GM19395 (cell line): ENCODE data around the gene CHST8.

ENCODE experiments used
- ATAC-seq: cut with Tn5 transposase; IDR thresholded peaks from one replicate; pipeline ENCODE4 v1.9.1; 2021; ENCODE audit warnings: mild to moderate bottlenecking, moderate library complexity; ENCODE audit not compliant: unreplicated experiment

The CHST8 gene

DNA sequence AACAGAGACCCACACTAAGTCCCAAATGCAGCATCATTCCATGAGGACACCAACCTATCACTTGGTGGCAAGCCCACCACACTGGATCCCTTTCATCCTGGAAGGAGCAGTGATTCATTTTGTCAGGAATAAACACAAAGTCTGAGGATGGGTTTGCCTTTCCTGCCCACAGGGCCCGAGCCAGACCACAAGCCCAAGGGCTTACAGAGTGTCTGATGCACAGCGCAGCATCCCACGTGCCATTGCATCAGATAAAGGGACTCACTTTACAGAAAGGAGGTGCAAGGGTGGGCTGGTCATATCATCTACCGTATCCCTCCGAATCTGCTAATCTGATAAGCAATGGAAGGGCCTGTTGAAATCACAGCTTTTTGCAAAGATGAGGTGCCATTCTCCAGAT is 162.7 kb downstream of the CHST8 start:
- no peak for ATAC-seq

DNA sequence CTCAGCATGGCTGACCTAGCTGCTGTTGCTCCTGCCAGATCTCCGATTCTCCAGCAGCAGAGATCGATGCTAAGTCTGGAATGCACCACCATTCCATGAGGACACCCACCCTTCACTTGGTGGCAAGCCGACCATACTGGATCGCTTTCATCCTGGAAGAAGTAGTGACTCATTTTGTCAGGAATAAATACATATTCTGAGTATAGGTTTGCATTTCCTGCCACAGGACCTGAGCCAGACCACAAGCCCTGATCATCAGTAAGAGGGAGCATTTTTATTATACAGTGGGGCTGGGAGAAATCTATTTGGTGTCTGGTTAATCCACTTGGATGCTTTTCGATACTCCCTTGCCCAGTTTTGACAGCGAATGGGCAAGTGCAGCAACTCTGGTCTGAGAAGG is 164.0 kb downstream of the CHST8 start:
- no peak for ATAC-seq

DNA sequence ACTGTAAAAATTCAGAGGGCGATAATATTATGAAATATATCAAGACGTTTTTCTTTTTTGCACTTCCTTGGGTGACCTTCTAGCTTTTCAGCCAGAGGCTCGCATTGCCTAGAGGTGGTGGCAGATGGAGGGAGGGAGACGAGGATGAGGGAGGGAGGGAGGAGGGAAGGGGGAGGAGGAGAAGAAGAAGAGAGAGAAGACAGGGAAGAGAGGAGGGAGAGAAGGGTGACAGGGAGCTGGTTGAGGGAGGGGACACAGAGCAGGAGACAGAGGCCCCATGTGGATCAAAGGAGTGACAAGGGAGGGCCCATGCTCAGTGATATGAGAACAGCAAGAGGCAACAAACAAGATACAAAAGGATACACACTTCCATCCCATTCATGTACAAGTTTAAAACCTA is 166.9 kb downstream of the CHST8 start:
- ATAC-seq = no peak

DNA sequence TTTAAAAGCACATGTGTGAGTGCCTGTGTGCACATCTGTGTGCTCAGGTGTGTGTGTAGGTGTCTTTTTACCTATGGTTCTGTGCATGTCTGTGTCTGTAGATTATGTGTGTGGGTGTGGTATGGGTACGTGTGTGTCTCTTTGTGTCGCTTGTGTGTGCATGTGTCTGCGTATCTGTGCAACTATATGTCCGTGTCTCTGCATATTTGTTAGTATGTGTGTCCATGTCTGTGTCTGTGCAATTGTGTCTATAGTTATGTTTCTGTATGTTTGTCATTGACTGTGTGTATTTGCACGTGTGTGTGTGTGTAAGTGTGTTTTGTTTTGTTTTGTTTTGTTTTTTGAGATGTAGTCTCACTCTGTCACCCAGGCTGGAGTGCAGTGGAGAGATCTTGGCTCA is 167.6 kb downstream of the CHST8 start:
- ATAC-seq = no peak

DNA sequence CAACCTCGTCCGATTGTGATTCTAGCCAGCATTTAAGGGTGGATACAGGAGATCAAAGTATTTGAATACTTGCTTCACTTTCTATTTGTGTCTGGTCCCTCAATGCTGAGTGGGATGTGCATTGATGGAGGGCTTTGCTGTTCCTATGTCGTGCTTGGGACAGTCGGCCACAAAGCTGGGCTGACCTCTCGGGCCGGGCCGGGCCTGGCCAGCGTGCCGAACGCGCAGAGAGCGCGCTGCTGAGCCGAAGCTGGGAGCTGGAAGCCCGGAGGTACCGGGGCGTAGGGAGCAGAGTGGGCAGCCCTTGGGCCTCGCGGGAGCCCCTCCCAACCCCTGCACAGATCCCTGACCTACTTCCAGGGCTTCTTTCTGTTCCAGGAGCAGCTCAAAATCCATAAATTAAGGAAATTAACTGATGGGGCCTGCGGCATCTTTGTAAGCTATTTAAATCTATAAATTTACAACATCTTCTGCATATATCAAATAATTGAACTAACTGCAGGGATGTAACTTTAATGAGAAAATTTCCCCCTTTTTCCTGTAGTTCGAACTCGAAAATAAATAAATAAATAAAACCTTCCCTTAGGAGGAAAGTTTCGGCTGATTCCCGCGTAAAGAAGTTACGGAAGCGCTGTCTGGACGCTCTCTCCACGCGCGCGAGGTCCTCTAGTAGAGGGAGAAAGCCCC is 173.1 kb downstream of the CHST8 start:
- ATAC-seq = no peak

DNA sequence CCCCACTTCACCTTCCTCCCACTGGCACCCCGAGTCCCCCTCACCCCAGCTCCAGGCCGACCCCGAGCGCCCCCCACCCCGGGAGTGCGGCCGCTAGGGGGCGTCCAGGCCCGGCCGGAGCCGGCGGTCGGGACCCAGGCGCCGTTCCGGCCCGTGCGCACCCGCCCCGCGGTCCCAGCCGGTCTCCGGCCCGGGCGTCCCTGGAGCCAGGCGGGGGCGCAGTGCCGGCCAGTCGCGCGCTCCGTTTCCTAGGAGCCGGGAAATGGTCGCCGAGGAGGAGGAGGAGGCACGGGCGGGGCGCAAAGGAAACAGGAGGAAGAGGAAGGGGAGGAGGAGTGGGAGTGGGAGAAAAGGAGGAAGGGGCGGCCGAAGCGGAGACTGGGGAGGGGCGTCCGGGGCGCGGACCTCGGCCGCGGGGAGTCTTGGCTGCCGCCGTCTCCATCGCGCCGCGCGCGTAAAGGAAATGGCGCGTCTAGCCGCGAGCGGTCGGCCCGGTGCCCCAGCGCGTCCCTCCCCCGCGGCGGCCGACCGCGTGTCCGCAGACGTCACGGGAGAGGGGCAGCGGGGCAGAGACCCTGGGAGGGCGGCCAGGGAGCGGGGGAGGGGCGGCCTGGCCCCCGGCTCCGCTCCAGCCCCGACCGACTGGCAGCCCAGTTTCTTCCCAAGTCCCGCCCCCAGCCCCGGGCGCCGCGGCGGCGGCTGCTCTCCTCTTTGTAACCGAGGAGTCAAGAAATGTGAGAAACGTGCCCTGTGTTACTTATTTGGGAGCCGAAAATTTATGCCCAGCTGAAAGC is 173.8 kb downstream of the CHST8 start:
- ATAC-seq = no peak

DNA sequence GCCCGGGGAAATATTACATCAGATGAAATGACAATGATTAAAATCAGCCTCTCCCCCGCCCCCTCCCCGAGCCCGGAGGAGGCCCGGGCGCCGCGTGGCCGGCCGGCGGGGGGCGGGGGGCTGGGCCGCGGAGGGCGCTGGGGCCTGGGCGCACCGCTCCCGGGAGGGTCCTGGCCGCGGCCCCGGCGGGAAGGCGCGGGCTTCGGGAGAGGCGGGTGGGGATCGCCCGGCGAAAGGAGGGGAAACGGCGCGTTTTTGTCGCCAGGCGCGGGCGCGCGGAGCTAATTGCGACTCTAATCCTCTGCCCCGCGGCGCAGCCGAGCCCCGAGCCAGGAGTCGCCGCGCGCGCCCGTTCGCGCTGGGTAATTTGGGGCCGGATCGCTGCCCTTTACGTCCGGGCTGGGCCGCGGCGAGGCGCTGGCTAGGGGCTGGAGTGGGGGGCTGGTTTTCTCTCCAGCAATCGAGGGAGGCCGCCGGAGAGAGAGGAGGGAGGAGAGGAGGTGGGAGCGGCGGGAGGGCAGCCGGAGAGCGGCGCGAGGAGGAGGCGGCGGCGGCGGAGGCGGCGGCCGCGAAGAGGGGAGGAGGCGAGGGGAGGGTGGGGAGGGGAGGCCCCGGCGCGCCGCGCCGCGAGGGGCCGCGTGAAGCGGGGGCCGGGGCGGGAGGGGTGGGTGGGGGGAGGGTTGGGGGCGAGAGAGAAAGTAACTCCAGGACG is 174.6 kb downstream of the CHST8 start, which contains the start of gene KCTD15:
Gene KCTD15 (plus strand): TSS at position 707 of the 712 bp plus-strand sequence. CDS start 3,585 bp downstream, outside the sequence.
- no peak for ATAC-seq

DNA sequence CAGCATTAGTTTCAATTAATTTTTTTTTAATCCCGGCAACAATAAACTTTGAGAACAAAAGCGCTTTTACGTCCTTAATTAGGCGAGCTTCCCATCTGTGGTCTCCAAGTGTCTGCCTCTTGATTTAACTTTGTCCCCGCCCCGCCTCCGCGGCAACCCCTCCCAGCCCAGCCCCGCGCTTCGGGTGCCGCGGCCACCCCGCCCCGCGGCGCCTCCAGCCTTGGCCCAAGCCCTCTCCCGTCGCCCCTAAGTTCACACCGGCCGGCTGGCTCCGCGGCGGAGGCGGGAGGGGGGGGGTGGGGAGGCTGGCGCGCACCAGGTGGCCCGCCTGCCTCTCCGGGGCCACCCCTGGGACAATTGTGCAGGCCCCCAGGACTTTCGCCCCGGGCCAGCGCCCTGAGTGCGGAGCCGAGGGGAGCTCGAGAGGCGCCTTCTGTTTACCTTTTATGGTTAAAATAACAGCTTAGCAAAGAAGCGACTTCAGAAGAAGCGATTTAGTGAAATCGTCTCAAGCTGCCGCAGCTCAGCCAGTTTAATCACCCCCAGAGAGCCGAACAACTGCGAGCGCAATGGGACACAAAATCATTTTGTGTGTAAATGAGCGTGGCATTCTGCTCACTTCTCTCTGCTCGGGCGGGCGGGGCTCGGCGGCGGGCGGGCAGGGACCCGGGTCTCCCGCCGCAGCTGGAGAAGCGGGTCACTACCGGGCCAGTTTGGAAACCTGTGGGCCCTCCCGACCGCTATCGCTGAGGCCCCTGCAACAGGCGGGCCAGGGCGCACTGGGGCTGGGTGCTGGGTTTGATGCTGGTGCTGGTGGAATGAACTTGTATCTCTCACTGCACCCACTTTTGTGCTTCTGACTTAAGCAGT is 176.3 kb downstream of the CHST8 start:
- no peak for ATAC-seq

DNA sequence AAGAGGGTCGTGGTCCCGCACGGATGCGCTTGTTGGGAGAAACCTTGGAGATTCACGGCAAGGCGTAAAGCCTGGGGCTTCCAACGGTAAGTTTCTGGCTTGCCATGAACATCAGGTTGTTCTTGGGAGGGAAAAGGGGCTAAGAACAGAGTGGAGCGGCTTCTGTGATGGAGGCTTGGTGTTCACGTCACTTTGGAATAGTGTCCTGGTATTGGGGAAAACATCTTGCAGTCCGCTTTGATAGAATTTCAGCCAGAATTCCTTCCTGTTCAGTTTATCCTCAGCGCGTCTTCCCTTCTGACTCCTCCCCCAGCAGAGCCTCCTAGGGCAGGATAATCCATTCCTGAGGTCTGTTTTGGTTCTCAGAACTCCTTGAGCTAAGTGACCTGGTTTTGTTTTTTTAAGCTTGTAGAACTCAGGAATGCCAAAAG is 176.9 kb downstream of the CHST8 start:
- no peak for ATAC-seq

DNA sequence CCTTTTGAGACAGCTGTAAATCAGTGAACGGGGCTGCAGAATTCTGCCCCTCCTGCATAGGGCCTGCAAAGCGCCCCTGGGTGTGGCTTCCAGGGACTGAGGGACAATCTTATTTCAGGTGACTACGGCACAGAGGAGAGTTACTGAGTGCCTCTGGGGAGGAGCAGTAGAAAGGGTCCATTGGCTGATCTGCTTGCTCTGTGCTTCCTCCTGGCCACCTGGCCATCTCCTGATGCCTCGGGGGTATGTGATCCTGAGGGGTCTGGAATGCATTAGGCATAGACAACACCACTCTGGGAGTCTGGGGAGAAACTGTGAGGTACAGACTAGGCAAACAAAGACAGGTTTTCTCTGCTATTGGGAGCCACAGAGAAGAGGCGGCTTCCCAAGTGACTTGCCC is 177.7 kb downstream of the CHST8 start:
- ATAC-seq = no peak

DNA sequence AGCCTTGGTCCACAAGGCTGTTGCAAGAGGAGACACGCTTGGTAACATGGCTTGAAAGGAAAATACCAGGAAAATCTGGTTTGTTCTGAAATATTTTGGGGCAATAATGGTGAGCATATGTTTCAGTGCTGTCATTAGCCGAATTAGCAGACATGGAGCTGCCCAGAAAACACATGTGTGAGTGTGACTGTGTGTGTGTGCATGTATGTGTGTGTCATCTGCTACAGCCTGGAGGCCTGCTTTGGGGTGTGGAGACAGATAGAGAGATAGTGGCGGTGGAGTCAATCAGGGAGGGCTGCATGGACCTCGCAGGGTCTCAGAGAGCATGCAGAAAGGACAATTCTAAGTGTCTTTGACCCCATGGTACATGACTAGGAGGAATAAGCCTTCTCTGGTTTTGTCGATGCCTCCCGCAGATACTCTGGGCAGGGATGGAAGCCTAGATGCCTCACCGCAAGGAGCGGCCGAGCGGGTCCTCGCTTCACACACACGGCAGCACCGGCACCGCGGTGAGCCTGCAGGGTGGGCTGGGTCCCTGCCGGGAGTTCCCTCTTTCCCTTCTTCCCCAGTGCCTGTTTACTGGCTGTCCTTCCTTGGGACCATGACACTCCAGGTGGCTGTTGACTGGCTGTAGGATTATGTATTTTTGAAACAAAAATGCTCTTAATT is 178.4 kb downstream of the CHST8 start:
- ATAC-seq = no peak

DNA sequence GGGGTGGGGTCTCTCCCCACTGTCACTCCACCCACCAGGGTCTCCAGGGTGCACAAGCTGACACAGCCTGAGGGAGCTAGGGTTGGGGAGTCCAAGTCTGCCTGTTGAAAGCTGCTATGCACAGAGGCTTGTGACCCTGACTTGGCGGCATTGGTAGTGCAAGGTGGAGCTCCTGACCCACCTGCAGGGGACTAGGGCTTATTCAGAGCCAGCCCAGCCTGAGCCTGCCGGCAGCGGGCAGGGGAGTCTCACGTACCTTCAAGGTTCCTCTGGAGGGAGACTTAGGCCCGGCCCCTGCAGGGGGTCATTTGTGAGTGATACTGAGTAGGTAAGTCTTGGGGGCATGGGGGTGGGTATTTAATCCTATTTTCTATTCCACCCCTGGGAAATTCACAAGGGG is 179.7 kb downstream of the CHST8 start:
- no peak for ATAC-seq

DNA sequence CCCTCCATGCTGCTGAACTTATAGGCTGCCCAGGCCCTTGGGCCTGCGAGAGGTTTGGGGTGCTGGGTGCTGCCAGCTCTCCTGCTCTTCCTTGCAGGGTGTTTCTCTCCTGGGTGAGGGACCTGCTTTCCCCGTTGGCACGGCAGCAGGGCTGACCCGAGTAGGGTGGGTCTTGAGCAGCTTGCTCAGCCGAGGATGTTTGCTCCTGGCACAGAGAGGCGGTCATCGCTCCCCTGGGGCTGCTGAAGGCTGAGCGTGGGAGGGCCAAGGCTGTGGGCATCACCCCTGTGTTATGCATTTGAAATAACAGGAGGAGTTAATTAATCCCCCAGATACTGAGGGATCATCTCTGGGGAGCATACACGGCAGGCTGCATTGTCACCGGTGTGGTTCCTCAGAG is 180.2 kb downstream of the CHST8 start:
- ATAC-seq = no peak

DNA sequence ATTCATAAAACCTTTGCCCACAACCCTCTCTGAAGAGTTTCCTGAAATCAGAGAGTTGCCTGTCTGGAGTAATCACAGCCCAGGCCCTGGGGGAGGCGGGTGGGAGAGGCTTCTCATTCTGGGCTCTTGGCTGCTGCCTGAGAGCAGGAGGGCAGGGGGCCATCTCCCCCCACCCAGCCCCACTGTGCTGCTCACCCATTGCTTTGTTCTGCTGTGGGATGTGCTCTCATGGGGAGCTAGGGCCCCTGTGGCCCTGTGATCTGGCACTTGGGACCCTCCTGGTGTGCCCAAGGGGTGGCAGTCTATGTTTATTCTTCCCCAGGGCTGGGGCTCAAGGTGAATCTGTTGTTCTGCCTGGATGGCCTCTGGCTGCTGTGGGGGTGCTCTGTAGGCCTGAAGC is 181.0 kb downstream of the CHST8 start:
- ATAC-seq = no peak

DNA sequence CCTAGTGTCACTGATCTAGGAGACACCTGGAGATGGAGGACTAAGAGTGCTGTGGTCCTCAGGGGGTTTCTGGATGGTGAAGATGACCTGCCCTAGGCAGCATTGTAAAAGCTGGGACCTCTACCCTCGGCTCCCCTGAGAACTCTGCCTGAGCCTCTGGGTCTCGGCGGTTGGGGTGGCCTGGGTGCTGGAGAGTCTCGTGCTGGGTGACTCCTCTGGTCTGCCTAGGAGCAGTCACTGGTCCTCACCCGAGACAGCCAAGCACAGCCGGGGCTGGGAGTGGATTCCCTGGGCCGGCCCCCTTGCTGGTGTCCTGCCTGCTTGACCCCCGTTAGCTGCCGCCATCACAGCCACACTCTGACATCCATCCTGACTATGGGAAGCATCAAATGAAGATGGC is 181.6 kb downstream of the CHST8 start:
- ATAC-seq = no peak

DNA sequence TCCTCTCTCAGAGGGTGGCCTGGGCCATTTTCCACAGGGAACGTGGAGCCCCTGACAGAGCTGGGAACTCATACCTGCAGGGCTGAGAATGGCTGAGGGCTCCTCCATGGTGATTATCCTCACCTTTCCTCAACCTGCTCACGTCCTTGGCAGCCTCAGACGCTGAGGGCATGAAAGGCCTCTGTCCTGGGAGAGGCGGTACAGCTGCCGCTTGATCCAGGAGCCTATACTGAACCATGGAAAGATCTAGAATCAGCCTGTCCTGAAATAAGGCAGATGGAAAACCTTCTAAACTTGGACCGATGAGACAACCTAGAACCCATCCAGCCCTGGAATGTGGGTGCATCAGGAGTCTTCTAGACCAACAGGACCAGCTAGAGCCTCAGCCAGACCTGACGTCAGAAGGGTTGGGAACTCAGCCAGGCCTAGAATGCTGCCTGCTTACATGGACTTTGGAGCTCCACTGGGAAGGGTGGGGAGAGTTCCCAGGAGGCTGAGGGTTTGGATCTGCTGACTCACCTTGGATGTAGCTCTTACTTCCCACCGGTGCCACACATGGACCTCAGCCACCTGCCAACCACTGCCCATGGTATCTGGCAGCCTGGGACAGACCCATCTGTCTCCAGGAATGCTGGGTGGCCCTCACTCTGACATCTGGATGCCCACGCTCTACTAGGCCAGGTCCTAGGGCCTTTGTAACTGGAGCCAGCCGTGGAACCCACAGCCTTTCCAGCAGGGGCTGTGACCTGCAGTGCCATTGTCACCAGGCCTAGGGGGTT is 182.5 kb downstream of the CHST8 start:
- ATAC-seq = no peak

DNA sequence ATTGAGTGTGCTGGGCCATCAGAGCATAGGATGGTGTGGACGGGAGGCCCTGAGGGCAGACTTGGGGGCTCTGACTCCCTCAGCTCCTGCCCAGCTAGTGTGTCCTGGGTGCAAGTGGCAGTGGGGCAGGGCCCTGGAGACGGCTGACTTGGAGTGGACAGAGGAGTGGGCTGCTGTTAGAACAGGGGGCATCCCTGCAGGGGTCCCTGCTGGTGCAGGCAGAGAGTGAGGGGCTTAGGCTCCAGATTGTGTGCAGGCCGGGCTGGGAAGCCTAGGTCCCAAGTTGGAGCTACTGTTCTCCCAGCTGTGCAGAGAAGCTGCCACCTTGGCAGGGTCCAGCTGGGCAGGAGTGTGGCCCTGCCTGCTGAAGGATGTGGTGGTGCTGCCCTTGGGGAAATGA is 183.6 kb downstream of the CHST8 start:
- ATAC-seq = no peak

DNA sequence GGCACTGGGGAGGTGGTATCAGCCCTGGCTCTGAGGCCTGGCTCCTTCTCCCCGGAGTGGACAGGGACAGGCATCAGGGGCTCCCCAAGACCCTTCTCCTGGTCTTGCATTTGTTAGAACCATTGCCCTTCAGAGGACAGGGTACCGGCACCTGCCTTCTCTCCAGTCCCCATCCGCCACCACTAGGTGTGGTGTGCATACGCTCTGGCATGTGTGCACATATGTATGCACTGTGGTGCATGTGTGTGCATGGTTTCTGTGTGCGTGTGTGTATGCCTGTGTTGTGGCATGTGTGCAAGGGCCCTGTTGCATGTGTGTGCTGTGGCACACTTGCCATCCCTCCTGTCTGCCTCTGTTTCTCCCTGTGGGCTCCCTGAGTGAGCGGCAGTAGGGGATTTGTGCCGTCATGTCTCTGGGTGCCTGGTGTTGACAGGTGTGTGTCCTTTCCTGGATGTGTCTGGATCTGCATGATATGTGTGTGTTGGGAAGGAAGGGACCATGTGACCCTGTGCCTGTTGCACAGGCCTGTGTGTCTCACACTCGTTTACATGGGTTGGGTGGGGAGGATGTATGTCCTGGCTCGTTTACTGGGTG is 184.2 kb downstream of the CHST8 start:
- ATAC-seq = no peak

DNA sequence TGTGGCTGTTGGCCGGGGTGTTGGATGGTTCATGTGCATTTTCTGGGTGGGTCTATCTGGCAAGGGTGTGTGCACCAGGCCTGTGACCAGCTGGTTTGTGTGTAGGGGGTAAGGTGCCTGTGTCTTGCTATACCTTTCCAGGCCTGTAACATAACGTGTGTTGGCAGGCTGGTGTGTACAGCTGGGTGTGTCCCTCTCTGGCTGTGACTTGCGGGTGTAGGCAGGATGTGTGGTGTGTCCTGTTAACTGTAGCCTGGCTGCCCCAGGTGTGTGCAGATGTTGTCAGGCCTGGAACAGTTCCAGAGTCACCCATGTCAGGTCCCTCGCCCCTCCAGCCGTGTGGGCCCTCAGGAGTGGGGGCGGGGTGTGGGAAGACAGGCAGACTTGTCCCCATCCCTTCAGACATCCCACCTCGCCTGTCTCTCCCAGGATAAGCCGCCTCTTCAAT is 184.7 kb downstream of the CHST8 start:
- ATAC-seq = no peak
